ENCODE data around the gene THOC2.
"Not testable (repeated sequence)": the region's sequence is repeated elsewhere in the genome, so short reads cannot be mapped to it uniquely, and the experiment has no call there.

THOC2 gene

DNA sequence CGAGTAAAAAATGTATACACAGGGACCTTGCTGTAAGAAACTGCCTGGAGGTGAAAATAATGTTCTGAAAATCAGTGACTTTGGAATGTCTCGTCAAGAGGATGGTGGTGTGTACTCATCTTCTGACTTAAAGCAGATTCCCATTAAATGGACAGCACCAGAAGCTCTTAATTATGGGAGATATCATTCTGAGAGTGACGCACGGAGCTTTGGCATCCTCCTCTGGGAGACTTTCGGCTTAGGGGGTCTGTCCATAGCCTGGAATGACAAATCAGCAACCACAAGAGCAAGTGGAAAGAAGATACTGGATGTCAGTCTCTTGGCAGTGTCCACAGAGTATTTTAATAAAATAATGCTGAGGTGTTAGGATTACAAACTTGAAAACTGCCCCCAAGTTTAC is 129.4 kb downstream of the THOC2 start:
- Histone ChIP-seq H3K36me3 (ENCODE audit: insufficient read depth, low read length) (peaks cover 5% of the 10 kb centered on the region), H3K4me1 (ENCODE audit: insufficient read depth, low read length) (no peaks in the 10 kb centered on the region), H3K9me3 (ENCODE audit: control insufficient read depth, insufficient read depth, low read length) (no peaks in the 10 kb centered on the region), H3K9ac (ENCODE audit: low read depth, low read length) (no peak overlapping the region)

GRCh38 chrX:123601437-123601836 is 131.4 kb downstream of the THOC2 start:
- Histone ChIP-seq H3K4me1 (ENCODE audit: insufficient read depth, low read length) (no peaks in the 10 kb centered on the region), H3K36me3 (ENCODE audit: insufficient read depth, low read length) (peaks cover 5% of the 10 kb centered on the region), H3K9me3 (ENCODE audit: control insufficient read depth, insufficient read depth, low read length) (no peaks in the 10 kb centered on the region), H3K9ac (ENCODE audit: low read depth, low read length) (no peak overlapping the region)

GRCh38 chrX:123600181-123600580 is 132.7 kb downstream of the THOC2 start:
- H3K36me3 ChIP-seq (ENCODE audit: insufficient read depth, low read length) = peaks cover 5% of the 10 kb centered on the region
- no peaks in the 10 kb centered on the region for H3K9me3 ChIP-seq (ENCODE audit: control insufficient read depth, insufficient read depth, low read length)
- H3K9ac ChIP-seq (ENCODE audit: low read depth, low read length) = no peak overlapping the region

GRCh38 chrX:123590842-123591486 is 141.9 kb downstream of the THOC2 start:
- H3K9me3 ChIP-seq (ENCODE audit: control insufficient read depth, insufficient read depth, low read length) = no peaks in the 10 kb centered on the region
- H3K36me3 ChIP-seq (ENCODE audit: insufficient read depth, low read length) = no peaks in the 10 kb centered on the region
- H3K9ac ChIP-seq (ENCODE audit: low read depth, low read length) = no peak overlapping the region
- peaks cover 18% of the 10 kb centered on the region; the same call in 1 of the 2 replicates for H3K4me1 ChIP-seq (ENCODE audit: insufficient read depth, low read length)

More at GRCh38 chrX:123600181-123600580, 132.7 kb downstream of the THOC2 start:
- H3K4me1 ChIP-seq (ENCODE audit: insufficient read depth, low read length) = no peaks in the 10 kb centered on the region

DNA sequence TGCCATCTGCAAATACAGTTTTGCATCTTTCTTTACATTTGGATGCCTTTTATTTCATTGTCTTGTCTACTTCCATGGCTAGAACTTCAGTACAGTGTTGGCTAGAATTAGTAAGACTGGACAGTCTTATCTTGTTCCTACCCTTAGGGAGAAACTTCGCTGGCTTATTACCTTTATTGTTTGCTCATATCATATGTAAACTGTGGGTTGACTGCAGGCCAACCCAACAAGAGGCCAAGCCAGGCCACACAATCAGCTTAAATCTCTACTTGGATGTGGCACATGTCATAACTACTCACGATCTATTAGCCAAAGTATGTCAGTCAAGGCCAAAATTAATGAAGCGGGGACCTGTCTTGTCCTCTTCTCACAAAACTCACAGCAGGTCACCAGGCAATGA is 144.1 kb downstream of the THOC2 start:
- no peaks in the 10 kb centered on the region for H3K36me3 ChIP-seq (ENCODE audit: insufficient read depth, low read length)
- H3K4me1 ChIP-seq (ENCODE audit: insufficient read depth, low read length) = peaks cover 18% of the 10 kb centered on the region; the same call in 1 of the 2 replicates
- H3K9ac ChIP-seq (ENCODE audit: low read depth, low read length) = no peak overlapping the region
- H3K9me3 ChIP-seq (ENCODE audit: control insufficient read depth, insufficient read depth, low read length) = no peaks in the 10 kb centered on the region

GRCh38 chrX:123581586-123581985 is 151.3 kb downstream of the THOC2 start:
- H3K4me1 ChIP-seq (ENCODE audit: insufficient read depth, low read length) = peaks cover 15% of the 10 kb centered on the region
- no peaks in the 10 kb centered on the region for H3K36me3 ChIP-seq (ENCODE audit: insufficient read depth, low read length)
- H3K9me3 ChIP-seq (ENCODE audit: control insufficient read depth, insufficient read depth, low read length) = no peaks in the 10 kb centered on the region
- no peak overlapping the region for H3K9ac ChIP-seq (ENCODE audit: low read depth, low read length)

DNA sequence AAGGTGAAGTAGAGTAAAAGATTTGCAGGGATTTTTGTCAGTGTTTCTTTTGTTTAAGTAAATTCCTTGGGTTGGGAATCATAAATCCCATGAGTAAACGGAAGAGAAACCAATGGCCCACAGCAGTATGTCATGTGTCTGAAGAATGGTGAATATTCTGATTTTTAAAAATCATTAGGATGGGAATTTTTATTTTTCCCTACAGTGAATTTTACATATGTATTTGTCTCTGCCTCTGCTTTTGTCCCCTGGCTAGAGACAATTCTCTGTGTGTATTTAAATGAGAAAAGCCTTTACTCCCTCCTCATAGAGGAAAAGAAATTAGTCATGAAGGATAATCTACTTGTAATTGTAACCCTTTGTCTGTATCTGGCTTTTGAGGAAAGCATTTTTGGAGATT is 152.1 kb downstream of the THOC2 start:
- Histone ChIP-seq H3K9me3 (ENCODE audit: control insufficient read depth, insufficient read depth, low read length) (no peaks in the 10 kb centered on the region), H3K9ac (ENCODE audit: low read depth, low read length) (no peak overlapping the region), H3K36me3 (ENCODE audit: insufficient read depth, low read length) (no peaks in the 10 kb centered on the region), H3K4me1 (ENCODE audit: insufficient read depth, low read length) (peaks cover 15% of the 10 kb centered on the region)

DNA sequence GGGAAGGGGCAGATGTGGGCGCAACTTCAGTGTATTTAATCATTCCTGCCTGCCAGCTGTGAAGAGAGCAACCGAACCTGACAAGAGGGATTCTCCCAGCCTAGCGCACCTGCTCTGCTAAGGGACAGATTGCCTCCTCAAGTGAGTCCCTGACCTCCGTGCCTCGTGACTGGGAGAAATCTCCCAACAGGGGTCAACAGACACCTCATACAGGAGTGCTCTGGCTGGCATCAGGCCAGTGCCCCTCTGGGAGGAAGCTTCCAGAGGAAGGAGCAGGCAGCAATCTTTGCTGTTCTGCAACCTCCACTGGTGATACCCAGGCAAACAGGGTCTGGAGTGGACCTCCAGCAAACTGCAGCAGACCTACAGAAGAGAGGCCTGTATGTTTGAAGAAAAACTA is 158.8 kb downstream of the THOC2 start:
- H3K4me1 ChIP-seq (ENCODE audit: insufficient read depth, low read length); H3K9ac ChIP-seq (ENCODE audit: low read depth, low read length); H3K9me3 ChIP-seq (ENCODE audit: control insufficient read depth, insufficient read depth, low read length); H3K36me3 ChIP-seq (ENCODE audit: insufficient read depth, low read length): not testable (repeated sequence)

DNA sequence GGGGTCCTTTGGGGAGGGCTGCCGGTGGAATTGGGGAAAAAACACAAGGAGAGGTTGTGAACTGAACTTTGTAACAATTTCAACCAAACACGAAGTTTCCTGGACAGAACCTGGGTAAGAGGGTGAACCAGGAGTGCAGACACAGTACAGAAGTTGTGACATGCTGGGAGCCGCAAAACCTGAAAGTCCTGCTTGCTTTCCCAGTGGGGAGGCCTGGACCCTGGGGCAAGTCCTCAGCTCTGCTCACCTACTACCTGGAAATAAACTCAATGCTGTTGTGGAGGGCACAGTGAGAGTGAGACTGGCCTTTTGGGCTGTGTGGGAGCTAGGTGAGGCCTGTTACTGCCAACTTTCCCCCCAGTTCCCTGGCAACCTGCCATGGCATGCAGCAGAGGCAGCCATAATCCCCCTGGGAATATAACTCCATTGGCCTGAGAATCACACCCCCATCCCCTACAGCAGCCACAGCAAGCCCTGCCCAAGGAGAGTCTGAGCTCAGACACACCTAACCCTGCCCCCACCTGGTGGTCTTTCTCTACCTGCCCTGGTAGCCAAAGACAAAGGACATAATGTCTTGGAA is 162.8 kb downstream of the THOC2 start:
- Histone ChIP-seq H3K4me1 (ENCODE audit: insufficient read depth, low read length) (no peaks in the 10 kb centered on the region), H3K36me3 (ENCODE audit: insufficient read depth, low read length) (no peaks in the 10 kb centered on the region), H3K9me3 (ENCODE audit: control insufficient read depth, insufficient read depth, low read length) (no peaks in the 10 kb centered on the region), H3K9ac (ENCODE audit: low read depth, low read length) (no peak overlapping the region)

GRCh38 chrX:123563167-123563566 is 169.7 kb downstream of the THOC2 start:
- H3K9me3 ChIP-seq (ENCODE audit: control insufficient read depth, insufficient read depth, low read length) = no peaks in the 10 kb centered on the region
- H3K36me3 ChIP-seq (ENCODE audit: insufficient read depth, low read length) = no peaks in the 10 kb centered on the region
- no peaks in the 10 kb centered on the region for H3K4me1 ChIP-seq (ENCODE audit: insufficient read depth, low read length)
- H3K9ac ChIP-seq (ENCODE audit: low read depth, low read length) = no peak overlapping the region

GRCh38 chrX:123562342-123563146 is 170.3 kb downstream of the THOC2 start:
- Histone ChIP-seq H3K36me3 (ENCODE audit: insufficient read depth, low read length) (no peaks in the 10 kb centered on the region), H3K9ac (ENCODE audit: low read depth, low read length) (no peak overlapping the region), H3K4me1 (ENCODE audit: insufficient read depth, low read length) (no peaks in the 10 kb centered on the region), H3K9me3 (ENCODE audit: control insufficient read depth, insufficient read depth, low read length) (no peaks in the 10 kb centered on the region)

DNA sequence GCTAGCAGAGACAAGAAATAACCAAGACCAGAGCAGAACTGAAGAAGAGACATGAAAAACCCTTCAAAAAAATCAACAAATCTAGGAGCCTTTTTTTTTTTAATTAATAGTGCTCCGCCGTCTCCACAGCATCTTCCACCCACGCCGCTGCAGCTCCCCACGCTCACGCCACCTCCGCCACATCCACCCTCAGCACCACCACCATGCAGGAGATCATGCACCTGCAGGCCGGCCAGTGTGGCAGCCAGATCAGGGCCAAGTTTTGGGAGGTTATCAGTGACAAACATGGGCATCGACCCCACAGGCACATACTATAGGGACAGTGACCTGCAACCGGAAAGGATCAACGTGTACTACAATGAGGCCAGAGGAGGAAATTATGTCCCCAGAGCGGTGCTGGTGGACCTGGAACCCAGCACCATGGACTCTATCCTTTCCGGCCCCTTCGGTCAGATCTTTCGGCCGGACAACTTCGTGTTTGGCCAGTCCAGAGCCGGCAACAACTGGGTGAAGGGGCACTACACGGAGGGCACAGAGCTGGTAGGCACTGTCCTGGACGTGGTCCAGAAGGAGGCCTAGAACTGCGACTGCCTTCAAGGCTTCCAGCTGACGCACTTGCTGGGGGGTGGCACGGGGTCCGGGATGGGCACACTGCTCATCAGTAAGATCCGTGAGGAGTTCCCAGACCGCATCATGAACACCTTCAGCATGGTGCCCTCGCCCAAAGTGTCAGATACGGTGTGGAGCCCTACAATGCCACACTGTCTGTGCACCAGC is 171.2 kb downstream of the THOC2 start:
- Histone ChIP-seq H3K36me3 (ENCODE audit: insufficient read depth, low read length) (no peaks in the 10 kb centered on the region), H3K9ac (ENCODE audit: low read depth, low read length) (no peak overlapping the region), H3K9me3 (ENCODE audit: control insufficient read depth, insufficient read depth, low read length) (no peaks in the 10 kb centered on the region), H3K4me1 (ENCODE audit: insufficient read depth, low read length) (no peaks in the 10 kb centered on the region)

DNA sequence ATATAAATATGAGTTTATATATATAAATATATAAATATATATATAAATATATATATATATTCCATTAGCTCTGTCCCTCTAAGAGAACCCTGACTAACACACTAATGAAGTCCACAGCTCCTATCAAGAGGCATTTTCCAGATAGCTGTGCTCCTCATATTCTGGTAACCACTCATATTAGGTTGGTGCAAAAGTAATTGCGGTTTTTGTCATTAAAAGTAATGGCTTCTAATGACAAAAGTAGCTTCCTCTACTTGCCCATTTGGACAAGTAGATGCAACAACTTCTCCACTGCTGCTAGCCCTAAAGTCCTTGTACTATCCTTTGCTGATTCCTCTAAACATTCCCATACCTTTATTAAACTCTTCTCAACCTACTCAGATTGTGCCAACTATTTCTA is 182.0 kb downstream of the THOC2 start:
- no peaks in the 10 kb centered on the region for H3K36me3 ChIP-seq (ENCODE audit: insufficient read depth, low read length)
- no peaks in the 10 kb centered on the region for H3K9me3 ChIP-seq (ENCODE audit: control insufficient read depth, insufficient read depth, low read length)
- no peak overlapping the region for H3K9ac ChIP-seq (ENCODE audit: low read depth, low read length)
- no peaks in the 10 kb centered on the region for H3K4me1 ChIP-seq (ENCODE audit: insufficient read depth, low read length)
